Vagina (tissue), 2 donors: Measurements from ENCODE around the gene ELF4. TPM values are rescaled to one million over a fixed set of nuclear protein-coding genes. Genes with fewer than 3 reads are reported as not detected.

Experiments
- DNase-seq, 2 donors: peaks; one replicate each; pipeline ENCODE4 v3.0.0-alpha.2; 2017; ENCODE audit errors: extremely low spot score in 2 of 2
- H3K27ac ChIP-seq: fragments of 200-600 bp; sonication (generic); one replicate; pipeline ENCODE4 v1.5.1; 2019
- H3K27me3 ChIP-seq: fragments of 200-600 bp; sonication (generic); one replicate; pipeline ENCODE4 v1.5.1; 2019
- H3K36me3 ChIP-seq, 2 donors: fragments of 200-600 bp; sonication (generic); one replicate each; pipeline ENCODE4 v1.5.1; 2017 to 2019
- H3K4me1 ChIP-seq: fragments of 200-600 bp; sonication (generic); one replicate; pipeline ENCODE4 v1.5.1; 2019
- H3K4me3 ChIP-seq, 2 donors: fragments of 200-600 bp; sonication (generic); 1 replicate in 1 of 2; 2 replicates in 1 of 2; pipeline ENCODE4 v1.5.1; 2016 to 2019
- H3K9me3 ChIP-seq: fragments of 200-600 bp; sonication (generic); one replicate; pipeline ENCODE4 v1.5.1; 2019
- POLR2A ChIP-seq, 2 donors: fragments of 450-650 bp; IDR thresholded peaks; one replicate each; pipeline ENCODE4 v1.6.1; 2017; ENCODE audit warnings: antibody characterized with exemption in 2 of 2, mild to moderate bottlenecking in 2 of 2, moderate library complexity in 2 of 2
- POLR2AphosphoS5 ChIP-seq, 2 donors: sonication (generic); formaldehyde crosslinking; IDR thresholded peaks; one replicate each; pipeline ENCODE4 v1.9.0; 2017; ENCODE audit warnings: antibody characterized with exemption in 2 of 2, mild to moderate bottlenecking in 2 of 2, low read depth in 1 of 2; ENCODE audit not compliant: insufficient read depth in 1 of 2
- intact Hi-C: fragments of 100-400 bp; cut with DNase I; formaldehyde crosslinking; loops from one replicate; pipeline ENCODE4 v1.15.1; 2023
- total RNA-seq: library from RNA; depleted of rRNA; stranded (reverse); fragments of >200 nt; gene quantifications from one replicate; pipeline ENCODE4 v1.2.3, GENCODE V29; 2016
- TF ChIP-seq, protein P1 (sequence below), 3 experiments: fragments of 450-650 bp in 2 of 3; fragments of 200-600 bp in 1 of 3; sonication (generic) in 1 of 3; IDR thresholded peaks; one replicate each; pipeline ENCODE4 v1.5.1; 2017 to 2019; ENCODE audit warnings: antibody characterized with exemption in 3 of 3, mild to moderate bottlenecking in 2 of 3, moderate library complexity in 2 of 3

ELF4 gene
- total RNA-seq, 1 donor from 2014 or later, result 14.7 TPM

DNA sequence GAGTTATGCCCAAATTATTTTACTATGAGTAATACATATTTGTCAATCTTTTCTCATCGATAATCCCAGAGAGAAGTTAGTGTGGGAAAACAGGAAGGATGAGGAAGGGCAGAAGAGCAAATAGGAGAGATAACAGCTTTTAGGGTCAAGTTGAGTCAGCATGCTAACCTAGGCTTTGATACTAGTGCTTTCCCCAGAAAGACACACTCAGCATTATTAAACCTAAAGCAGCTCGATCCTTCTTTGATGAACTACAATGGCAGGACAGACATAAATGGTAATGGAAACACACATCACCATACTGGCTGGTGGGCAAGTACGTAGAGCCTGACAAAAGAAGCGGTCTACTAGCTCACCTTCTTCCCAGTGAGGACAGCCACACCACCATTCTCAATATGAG lies 34.8 kb upstream of the ELF4 start:
- Histone ChIP-seq H3K27me3 (no peaks in the 10 kb centered on the region), H3K36me3 (peaks cover 0 to 9% of the 10 kb centered on the region in 2 donors), H3K9me3 (no peaks in the 10 kb centered on the region), H3K4me3 (no peak overlapping the region), H3K27ac (no peak overlapping the region), H3K4me1 (no peaks in the 10 kb centered on the region)
- TF ChIP-seq POLR2A (IDR thresholded peaks at IDR 0.05), result no peak
- TF ChIP-seq, protein P1, sequence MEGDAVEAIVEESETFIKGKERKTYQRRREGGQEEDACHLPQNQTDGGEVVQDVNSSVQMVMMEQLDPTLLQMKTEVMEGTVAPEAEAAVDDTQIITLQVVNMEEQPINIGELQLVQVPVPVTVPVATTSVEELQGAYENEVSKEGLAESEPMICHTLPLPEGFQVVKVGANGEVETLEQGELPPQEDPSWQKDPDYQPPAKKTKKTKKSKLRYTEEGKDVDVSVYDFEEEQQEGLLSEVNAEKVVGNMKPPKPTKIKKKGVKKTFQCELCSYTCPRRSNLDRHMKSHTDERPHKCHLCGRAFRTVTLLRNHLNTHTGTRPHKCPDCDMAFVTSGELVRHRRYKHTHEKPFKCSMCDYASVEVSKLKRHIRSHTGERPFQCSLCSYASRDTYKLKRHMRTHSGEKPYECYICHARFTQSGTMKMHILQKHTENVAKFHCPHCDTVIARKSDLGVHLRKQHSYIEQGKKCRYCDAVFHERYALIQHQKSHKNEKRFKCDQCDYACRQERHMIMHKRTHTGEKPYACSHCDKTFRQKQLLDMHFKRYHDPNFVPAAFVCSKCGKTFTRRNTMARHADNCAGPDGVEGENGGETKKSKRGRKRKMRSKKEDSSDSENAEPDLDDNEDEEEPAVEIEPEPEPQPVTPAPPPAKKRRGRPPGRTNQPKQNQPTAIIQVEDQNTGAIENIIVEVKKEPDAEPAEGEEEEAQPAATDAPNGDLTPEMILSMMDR (IDR thresholded peaks at IDR 0.05), result no peak
- TF ChIP-seq POLR2AphosphoS5 (IDR thresholded peaks at IDR 0.05; ENCODE audit: insufficient read depth in 1 of 2, low read depth in 1 of 2), result no peak
- no peak for DNase-seq
- intact Hi-C loops, result no loop called here

DNA sequence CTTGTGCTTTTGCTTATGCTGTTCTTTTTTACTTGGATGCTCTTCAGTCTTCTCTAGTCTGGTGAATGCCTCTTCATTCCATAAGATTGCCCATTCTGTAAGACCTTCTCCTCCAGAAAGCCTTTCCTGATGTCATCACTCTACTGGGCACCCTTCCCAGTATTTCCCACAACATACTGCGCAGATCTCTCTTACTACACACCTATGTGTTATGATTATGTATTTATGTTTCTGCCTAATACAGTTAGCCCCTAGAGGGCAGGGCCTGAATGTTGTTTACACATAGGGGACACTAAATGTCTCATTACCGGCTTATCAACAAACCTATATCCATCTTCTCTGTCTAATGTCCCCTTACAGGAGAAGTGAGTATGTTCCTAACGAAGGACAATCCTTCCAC lies 34.2 kb upstream of the ELF4 start:
- no peaks in the 10 kb centered on the region for H3K9me3 ChIP-seq
- no peak overlapping the region for H3K27ac ChIP-seq
- DNase-seq, result no peak
- no peaks in the 10 kb centered on the region for H3K27me3 ChIP-seq
- intact Hi-C loops, result no loop called here
- no peaks in the 10 kb centered on the region for H3K4me1 ChIP-seq
- TF ChIP-seq POLR2AphosphoS5 (IDR thresholded peaks at IDR 0.05; ENCODE audit: insufficient read depth in 1 of 2, low read depth in 1 of 2) (no peak), POLR2A (IDR thresholded peaks at IDR 0.05) (no peak)
- TF ChIP-seq, protein P1 (IDR thresholded peaks at IDR 0.05), result no peak
- H3K4me3 ChIP-seq, result no peak overlapping the region
- peaks cover 0 to 9% of the 10 kb centered on the region in 2 donors for H3K36me3 ChIP-seq

DNA sequence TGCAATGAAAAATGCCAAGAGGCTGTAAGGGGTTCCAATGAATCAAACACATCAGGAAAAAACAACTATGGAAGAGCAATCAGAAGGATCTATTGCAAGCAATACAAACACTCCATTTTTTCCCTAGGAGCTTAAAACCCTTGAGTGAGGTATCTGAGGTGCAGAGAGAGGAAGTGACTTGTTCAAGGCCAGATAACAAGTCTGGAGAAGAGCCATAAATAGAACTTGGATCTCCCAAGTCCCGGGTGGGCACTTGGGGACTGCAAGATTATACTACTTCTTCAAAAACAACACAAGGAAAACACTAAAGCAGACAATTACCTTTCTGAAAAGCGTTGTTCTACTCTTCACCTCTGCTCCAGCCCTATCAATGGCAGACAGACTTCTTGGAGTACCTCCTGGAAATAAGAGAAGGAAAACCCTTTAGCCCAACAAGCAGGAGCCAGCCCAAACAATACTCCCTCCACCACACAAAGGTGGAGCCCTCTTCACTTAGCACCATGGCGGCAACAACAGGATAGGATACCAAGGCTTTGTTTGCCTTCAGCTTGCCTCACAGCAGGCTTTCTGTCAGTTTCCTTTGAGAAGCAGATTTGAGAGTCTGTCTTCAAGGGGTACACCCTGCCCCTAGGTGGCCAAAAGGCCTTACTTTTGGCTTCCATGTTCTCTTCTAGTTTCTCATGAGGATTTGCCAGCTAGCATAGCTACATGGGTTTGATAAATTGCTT lies 29.3 kb upstream of the ELF4 start:
- intact Hi-C loops, result no loop called here
- Histone ChIP-seq H3K27ac (no peak overlapping the region), H3K27me3 (no peaks in the 10 kb centered on the region), H3K4me1 (no peaks in the 10 kb centered on the region), H3K36me3 (no peaks in the 10 kb centered on the region), H3K4me3 (no peak overlapping the region), H3K9me3 (no peaks in the 10 kb centered on the region)
- TF ChIP-seq POLR2A (IDR thresholded peaks at IDR 0.05) (no peak), POLR2AphosphoS5 (IDR thresholded peaks at IDR 0.05; ENCODE audit: insufficient read depth in 1 of 2, low read depth in 1 of 2) (no peak)
- TF ChIP-seq, protein P1 (IDR thresholded peaks at IDR 0.05), result no peak
- DNase-seq, result no peak

DNA sequence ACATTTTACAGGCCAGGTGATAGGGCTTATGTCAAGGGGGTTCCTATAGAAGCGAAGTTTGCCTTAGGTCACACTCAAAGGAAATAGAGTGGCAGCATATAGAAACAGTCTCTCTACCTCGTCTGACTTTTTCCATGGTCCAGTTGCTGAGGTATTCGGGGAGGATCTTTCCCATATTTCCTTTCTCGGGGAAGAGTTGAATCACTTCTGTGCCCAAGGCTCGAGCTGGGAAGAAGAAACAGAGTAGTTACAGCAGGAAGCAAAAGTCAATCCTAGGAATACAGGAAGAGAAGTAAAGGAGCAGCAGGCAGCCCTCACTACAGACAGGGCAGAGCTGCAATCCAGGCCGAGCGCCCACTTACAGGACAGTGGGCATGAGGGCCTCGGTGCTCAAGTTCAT lies 26.7 kb upstream of the ELF4 start:
- TF ChIP-seq, protein P1 (IDR thresholded peaks at IDR 0.05), result no peak
- TF ChIP-seq POLR2A (IDR thresholded peaks at IDR 0.05) (no peak), POLR2AphosphoS5 (IDR thresholded peaks at IDR 0.05; ENCODE audit: insufficient read depth in 1 of 2, low read depth in 1 of 2) (no peak)
- H3K4me3 ChIP-seq, result no peak overlapping the region
- no peaks in the 10 kb centered on the region for H3K27me3 ChIP-seq
- DNase-seq, result no peak
- intact Hi-C loops, result no loop called here
- no peaks in the 10 kb centered on the region for H3K9me3 ChIP-seq
- no peak overlapping the region for H3K27ac ChIP-seq
- no peaks in the 10 kb centered on the region for H3K36me3 ChIP-seq
- H3K4me1 ChIP-seq, result no peaks in the 10 kb centered on the region

DNA sequence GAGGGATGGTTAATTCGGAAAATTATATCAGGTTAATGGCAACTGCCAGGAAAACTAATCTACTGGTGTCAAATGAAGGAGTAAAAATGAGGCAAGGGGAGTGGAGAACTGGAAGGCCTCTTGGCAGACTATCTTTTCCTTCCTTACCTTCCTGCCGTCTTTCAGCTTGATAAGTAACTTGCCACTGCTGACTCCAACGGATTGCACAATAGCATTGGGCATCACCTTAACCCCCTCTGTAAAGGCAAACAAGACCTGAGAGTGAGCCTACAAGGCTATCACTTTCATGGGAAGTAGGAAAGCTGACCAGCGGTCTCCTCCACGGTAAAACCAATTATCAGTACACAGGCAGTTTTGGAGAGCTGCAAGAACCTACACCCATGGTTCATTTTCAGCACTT lies 26.2 kb upstream of the ELF4 start:
- no peaks in the 10 kb centered on the region for H3K36me3 ChIP-seq
- H3K27ac ChIP-seq, result no peak overlapping the region
- TF ChIP-seq POLR2A (IDR thresholded peaks at IDR 0.05) (no peak), POLR2AphosphoS5 (IDR thresholded peaks at IDR 0.05; ENCODE audit: insufficient read depth in 1 of 2, low read depth in 1 of 2) (no peak)
- TF ChIP-seq, protein P1 (IDR thresholded peaks at IDR 0.05), result no peak

More for the DNA sequence above, 26.2 kb upstream of the ELF4 start:
- no peak overlapping the region for H3K4me3 ChIP-seq
- no peaks in the 10 kb centered on the region for H3K27me3 ChIP-seq
- no peaks in the 10 kb centered on the region for H3K4me1 ChIP-seq
- DNase-seq, result no peak
- H3K9me3 ChIP-seq, result no peaks in the 10 kb centered on the region
- intact Hi-C loops, result no loop called here
